HG02852 (cell line): ENCODE data around the gene LRCOL1.

ENCODE experiments used
- ATAC-seq: cut with Tn5 transposase; IDR thresholded peaks from one replicate; pipeline ENCODE4 v1.9.1; 2021; ENCODE audit warnings: mild to moderate bottlenecking, moderate library complexity; ENCODE audit not compliant: unreplicated experiment

LRCOL1 gene

DNA sequence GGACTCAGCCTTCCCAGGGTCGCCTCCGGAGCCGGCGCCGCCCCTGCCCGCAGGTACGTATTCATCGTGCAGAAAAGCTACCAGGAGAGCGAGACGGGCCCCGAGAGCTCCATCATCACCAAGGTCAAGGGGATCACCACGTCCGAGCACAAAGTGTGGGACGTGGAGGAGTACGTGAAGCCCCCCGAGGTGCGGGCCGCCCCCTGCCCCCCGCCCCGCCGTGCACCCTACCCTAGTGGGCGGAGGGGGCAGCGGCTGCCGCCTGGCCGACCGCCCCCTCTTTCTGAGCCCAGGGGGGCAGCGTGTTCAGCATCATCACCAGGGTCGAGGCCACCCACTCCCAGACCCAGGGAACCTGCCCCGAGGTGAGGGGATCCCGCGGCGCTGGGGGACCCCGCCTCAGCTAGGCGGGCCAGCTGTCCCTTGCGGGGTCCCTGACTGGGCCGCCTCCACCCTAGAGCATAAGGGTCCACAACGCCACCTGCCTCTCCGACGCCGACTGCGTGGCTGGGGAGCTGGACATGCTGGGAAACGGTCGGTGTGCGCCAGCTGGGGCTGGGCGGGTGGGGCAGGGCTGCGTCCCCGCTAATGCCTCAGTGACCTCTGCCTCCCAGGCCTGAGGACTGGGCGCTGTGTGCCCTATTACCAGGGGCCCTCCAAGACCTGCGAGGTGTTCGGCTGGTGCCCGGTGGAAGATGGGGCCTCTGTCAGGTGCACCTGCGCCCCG lies 9.2 kb upstream of the LRCOL1 start:
- ATAC-seq = no peak

DNA sequence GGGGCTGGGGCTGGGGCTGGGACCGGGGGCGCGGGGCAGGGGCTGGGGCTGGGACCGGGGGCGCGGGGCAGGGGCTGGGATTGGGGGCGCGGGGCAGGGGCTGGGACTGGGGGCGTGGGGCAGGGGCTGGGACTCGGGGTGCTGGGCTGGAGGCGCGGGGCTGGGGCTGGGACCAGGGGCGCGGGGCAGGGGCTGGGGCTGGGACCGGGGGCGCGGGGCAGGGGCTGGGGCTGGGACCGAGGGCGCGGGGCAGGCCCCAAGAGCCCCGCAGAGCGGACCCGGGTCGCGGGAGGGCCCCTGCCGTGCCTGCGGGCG lies 8.6 kb upstream of the LRCOL1 start:
- no peak for ATAC-seq

DNA sequence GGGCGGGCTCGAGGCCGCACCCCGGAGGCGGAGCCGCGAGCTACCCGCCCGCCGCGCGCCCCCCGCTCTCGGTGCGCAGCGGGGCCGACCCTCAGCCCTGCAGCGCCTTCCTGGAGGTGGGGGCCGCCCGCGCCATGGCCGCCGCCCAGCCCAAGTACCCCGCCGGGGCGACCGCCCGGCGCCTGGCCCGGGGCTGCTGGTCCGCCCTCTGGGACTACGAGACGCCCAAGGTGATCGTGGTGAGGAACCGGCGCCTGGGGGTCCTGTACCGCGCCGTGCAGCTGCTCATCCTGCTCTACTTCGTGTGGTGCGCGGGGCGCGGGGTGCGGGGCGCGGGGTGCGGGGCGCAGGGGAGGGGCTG lies 8.3 kb upstream of the LRCOL1 start, which contains the start of gene P2RX2:
Gene P2RX2 (plus strand): TSS at position 94 of the 361 bp plus-strand sequence. CDS start 41 bp downstream, at position 135.
- no peak for ATAC-seq

DNA sequence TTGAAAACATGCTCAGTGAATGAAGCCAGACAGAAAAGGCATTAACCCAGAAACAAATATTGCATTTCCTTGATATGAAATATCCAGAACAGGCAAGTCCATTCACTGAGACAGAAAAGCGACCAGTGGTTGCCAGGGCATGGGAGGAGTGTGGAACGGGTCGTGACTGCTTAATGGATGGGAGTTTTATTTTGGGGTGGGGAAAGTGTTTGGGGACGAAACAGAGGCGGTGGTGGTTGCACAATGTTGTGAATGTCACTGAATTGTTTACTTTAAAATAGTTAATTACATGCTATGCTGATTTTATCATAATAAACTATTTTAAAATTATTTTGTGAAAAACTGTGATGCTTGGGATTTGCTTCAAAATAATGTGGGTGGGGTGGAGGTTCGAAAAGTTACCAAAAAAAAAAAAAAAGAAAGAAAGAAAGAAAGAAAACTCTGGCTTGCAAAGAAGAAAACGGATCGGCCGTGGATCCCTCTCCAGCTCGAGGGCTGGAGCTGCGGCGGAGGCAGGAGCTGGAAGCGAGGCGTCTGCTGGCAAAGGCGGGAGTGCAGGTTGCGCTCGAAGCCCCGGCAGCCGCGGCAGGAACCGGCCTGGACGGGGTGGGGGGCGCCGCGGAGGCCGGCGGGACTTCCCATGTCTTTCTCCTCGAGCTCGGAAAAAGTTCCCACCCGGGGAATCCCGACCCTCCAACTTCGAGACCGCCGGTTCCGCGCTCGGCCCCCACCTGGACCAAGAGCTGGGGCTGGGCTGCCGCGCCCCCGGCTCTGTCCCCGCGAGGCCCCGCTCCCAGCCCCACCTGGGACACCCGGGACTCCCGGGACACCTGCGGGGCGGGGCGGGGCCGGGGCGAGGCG lies 7.7 kb upstream of the LRCOL1 start:
- ATAC-seq = no peak

DNA sequence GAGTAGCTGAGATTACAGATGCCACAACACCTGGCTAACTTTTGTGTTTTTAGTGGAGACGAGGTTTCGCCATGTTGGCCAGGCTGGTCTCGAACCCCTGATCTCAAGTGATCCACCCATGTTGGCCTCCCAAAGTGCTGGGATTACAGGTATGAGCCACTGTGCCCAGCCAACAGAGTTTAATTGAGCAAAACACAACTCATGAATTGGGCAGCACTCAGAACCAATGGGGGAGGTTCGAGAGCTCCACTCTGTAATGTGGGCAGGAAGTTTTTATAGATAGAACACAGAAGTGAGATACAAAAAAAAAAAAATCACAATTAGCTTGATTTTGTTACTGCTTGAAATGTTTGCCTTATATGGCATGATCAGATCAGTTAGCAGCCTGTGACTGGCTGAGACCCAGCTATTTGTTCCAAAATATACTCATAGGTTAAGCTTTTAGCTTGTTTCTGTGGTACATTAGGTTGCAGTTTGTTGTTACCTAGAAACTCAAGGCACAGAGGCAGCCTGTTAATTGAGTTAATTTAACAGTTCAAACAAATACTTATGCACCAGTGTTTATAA lies 6.8 kb upstream of the LRCOL1 start:
- no peak for ATAC-seq

DNA sequence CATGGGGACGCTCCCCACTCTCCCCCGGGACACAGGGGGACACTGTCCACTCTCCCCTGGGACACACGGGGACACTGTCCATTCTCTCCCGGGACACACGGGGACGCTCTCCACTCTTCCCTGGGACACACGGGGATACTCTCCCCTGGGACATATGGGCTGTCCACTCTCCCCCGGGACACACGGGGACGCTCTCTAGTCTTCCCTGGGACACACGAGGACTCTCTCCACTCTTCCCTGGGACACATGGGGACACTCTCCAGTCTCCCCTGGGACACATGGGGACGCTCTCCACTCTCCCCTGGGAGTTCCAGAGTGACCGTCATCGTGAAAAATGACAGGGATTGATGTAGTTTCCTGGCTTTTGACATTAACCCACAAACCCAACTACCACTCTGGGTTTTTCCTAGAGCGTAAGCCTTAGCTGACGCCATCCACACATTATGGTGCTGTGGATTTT lies 5.2 kb upstream of the LRCOL1 start:
- ATAC-seq = no peak

DNA sequence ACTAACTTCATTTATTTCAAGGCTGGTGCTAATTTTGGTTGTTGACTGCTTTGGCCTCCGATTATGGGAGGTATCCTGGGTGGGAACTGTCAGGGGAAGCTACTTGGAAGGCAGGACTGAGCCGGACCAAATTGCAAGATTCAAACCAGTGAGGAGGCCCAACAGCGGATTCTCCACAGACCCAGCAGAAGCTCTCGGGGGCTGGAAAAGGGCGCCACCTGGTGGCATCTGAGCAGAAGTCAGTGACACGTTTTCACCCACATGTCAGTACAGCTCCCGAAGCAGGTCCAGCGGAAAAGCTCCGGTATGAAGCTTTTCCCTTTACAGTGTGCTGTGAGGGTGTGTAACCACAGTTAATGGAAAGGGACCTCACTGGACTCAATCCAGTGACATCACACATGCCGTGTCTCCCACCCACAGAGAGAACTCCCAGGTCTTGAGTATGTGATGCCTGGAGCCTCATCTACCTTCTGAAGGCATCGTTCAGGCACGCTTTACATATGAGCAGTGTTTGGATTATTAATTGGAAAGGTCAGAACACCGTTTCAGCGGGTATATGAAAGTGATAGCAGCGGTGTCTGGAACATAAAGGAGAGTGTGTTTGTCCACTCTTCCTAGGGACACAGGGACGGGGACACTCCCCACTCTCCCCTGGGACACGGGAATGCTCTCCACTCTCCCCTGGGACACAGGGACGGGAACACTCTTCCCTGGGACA lies 4.6 kb upstream of the LRCOL1 start:
- no peak for ATAC-seq

DNA sequence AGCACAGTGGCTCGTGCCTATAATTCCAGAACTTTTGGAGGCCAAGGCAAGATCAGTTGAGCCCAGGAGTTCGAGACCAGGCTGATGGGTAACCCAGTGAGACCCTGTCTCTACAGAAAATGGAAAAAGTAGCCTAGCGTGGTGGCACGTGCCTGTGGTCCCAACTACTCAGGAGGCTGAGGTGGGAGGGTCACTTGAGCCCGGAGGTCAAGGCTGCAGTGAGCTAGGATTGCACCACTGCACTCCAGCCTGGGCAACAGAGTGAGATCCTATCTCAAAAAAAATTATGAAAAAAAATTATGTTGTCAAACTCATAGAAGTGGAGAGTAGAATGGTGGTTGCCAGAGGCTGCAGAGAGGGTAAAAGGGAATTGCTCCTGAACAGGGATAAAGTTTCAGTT lies 3.6 kb upstream of the LRCOL1 start:
- no peak for ATAC-seq

DNA sequence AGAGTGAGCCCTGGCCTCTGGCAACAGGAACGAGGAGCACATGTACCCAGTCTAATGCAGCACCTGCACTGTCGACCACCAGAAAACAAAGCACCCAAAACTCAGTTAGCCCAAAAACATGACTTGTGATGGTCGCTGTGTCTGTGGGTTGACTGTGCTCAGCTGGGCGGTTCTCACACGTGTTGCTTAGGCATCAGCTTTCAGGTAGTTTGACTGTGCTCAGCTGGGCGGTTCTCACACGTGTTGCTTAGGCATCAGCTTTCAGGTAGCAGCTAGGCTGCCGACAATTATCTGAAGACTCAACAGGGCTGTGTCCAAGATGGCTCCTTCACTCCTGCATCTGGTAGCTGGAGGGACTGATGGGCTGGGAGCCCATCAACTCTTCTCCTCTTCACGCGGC lies 1.2 kb upstream of the LRCOL1 start:
- ATAC-seq = no peak

DNA sequence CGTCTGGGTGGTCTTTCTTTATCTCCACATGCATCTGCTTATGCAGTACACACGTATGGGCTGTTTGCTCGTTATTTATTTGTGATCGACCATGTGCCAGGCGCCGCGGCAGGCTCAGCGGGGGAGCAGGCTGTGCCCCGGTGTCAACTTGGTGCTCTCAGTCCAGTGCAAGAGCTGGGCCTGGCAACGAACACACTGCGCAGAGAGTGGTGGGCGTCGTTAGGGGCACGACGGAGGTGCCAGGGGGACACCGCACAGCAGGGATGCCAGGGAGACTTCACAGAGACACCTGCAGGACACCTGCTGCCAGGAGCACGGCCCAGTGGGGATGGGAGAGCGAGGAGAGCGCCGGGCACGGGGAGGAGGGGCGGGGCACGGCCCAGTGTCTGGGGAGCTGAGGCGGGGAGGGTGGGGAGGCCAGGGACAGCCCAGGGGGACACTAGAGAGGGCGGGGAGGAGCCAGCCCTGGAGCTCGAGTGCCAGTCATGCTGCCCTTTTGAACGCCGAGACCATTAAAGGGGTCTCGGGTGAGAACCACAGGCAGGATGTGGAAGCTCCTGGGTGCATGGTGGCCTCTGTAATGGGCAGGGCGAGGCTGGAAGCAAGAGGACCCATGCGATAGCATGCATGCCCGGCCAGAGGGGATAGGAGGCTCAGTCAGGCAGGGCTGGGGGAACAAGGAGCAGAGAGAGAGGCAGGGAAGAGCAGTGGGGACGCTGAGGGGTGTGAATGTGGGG lies 652 bp upstream of the LRCOL1 start:
- no peak for ATAC-seq

DNA sequence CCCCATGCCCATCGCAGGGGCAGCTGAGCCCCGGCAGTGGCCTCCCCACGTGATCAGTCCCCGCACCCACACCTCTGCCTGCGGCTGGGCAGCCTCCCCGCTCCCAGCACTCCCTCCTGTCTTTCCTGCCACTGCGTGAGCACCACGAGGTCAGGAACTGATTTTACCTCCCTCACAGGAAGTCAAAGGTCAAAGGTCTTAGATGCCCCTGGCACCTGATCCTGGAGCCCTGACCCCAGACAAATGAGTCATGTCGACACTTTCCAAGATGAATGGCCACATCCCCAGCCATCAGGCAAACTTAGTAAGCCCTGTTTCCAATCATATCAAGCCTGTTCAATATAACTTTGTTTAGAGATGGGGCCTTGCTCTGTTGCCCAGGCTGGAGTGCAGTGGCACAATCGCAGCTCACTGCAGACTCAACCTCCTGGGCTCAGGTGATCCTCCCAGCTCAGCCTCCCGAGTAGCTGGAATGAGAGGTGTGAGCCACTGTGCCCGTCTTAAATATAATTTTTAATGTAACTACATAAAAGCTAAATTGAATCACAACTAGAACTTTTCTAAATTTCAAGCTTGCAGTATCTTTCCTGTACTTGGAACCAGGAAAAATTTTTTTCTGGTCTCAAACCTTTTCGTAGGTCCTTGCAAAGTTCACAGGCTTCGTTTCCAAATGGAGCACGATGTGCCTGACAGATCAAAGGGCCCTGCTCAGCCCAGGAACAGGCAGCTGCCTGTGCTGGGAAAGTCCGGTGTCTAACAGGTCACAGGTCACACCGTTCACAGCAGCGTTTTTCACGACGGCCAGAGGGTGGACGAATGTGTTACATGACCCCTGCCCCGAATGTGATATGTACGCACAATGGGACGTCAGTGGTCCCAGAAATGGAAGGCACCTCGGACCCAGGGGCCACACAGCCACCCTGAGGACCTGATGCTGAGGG lies 1.9 kb downstream of the LRCOL1 start:
- no peak for ATAC-seq

DNA sequence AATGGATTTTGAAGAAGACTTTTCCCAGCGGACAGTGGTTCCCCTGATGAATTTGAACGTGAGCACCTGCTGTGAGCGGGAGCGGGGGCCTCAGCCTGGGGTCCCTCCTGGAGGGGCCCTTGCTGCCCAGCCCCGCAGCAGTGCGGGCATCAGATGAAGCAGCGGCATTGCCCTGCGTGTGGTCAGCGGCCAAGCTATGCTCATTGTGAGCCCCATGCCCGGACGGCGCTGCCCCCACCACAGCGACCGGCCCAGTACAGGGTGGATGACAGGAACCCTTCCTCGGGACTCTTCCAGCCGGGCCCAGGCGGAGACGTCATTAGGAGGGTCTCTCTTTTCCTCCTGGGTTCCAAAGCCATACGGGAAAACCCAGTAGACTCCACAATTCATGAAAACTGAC lies 3.5 kb downstream of the LRCOL1 start:
- no peak for ATAC-seq

DNA sequence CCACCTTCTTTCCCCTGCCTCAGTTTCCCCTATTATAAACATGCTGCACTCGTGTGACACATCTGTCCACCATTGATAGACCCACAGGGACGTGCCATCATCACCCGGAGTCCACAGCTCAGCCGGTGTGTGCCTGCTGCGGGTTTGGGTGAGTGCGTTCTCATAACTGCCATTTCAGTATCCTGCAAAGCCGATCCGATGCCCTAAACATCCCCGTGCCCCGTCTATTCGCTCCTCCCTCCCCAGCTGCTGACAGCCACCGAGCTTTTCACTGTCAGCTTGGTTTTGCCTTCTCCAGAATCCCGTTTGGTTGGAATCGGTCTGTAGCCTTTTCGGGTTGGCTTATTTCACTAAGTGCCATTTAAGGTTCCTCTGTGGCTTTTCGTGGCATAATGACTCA lies 3.9 kb downstream of the LRCOL1 start:
- no peak for ATAC-seq

DNA sequence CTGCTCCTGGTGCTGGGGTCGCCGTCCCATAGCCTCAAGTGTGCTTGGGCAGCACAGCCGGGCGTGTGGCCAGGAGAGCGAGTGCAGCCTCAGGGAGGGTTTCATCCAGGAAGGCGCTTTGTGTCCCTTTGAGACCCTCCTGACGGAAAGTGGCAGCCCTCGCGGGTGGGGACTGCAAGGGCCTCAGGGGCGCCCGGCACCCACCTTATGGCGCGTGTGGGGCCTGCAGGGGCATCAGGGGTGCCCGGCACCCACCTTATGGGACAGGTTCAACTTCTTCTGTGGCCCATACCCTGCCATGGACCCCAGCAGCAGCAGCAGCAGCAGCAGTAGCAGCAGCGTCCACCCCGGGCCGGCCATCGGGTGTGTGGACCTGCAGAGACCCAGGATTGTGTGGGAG lies 4.5 kb downstream of the LRCOL1 start:
- no peak for ATAC-seq

DNA sequence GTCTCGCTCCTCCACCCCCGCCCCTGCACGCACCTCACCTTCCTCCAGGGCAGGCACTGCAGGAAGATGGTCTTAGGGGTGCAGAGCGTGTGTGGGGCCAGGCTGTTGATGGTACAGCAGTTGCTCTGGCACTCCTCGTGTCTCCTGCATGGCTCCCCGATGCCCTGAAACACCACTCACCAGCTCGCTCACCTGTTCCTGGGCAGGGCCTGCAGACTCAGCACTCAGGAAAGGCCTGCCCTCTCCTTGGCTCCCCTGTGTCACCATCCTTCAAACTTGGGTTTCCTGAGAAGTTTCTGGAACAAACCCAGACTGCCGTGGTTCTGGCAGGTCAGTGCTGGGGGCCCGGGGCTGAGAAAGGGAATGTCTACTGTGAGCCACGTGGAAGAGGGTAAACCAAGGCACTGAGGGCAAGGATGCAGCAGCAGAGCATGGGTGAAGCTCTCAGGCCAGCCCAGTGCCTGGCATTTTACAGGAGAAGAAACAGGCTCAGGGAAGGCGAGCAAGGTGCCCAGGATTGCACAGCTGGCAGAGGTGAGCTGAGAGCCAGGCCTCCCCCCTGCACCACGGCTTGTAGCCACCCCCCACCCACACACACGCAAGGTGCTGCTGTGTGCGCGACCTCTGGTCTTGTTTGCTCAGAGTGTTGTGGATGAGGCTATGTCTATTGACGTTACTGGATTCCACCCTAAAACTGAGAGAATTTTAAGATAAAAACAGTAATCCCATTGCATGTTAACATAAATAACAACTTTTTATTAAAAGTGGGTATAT lies 5.5 kb downstream of the LRCOL1 start:
- no peak for ATAC-seq

DNA sequence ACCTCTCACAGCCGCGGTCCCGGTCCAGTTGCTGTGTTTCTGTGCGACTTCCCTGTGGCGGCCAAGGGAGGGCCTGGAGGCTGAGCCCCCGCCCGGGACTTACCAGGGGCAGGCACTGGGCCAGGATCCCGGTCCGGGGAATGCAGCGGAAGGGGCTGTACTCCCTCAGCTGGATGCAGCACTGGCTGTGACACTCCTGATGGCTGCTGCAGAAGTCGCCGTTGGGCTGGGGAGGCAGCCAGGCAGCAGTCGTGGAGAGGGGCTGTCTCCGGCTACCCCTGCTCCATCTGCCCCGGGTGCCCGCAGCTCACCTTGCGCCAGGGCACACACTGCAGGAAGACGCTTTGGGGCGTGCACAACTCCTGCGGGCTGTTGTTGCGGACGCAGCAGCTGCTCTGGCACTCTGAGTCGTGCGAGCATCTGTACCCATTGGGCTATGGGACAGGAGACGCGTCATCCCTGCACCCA lies 6.2 kb downstream of the LRCOL1 start:
- no peak for ATAC-seq

DNA sequence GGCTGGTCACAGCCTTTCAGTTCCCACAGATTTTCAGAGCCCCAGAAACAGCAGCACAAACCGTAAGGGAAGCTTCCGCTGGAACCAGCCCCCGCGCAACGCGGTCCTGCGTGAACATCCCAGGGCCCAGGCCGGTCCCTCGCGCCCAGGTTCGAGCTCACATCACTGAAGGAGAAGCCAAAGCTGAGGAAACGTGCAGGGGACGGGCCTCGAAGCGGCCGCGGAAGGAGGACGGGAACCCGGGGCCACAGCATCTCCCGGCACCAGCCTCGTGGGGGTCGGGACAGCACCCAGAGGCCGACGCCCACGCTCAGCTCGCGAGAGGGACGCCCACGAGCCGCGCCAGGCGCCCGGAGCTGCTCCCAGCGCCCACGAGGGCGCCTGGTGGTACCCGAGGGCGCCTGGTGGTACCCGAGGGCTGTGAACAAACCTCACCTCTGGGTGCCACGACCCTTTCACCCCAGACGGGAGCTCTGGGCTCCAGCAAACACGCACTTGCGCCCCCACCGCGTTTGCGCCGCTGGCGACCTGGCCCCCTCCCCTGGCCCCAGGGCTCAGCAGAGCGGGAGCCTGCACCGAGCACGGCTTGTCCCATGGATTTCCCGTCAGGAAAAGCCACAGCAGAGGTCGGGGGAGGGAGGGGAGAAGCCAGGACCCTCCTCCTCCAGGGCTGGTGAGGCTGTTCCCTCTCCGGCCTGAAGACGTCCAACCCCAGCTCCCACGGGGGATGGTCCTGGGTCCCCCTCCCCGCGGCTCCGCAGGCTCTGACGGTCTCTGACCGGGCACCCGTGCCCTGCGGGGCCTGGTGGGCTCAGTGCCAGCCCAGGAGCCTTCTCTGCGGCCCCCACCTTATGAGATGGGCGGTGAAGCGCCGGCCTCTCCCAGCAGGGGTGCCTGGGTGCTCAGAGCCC lies 6.9 kb downstream of the LRCOL1 start:
- no peak for ATAC-seq
